GM23338 (cell line): ENCODE results near the gene LRTM2.

ENCODE experiments used
- CREB1 ChIP-seq: fragments of 250-450 bp; sonication (Bioruptor Pico); IDR thresholded peaks from 2 replicates; pipeline ENCODE4 v1.5.0; 2020; ENCODE audit warnings: low read depth, mild to moderate bottlenecking, moderate library complexity
- EZH2 ChIP-seq: fragments of 200-600 bp; sonication (generic); IDR thresholded peaks from one replicate; pipeline ENCODE4 v1.8.0; 2017; ENCODE audit warnings: antibody characterized with exemption, mild to moderate bottlenecking, low read depth; ENCODE audit not compliant: unreplicated experiment
- NANOG ChIP-seq: IDR thresholded peaks from 2 replicates; pipeline ENCODE4 v1.6.1; 2016; ENCODE audit warnings: antibody characterized with exemption, borderline replicate concordance
- TF ChIP-seq, protein P1 (sequence below), 2 experiments: fragments of 200-600 bp in 1 of 2; sonication (generic) in 1 of 2; conservative IDR thresholded peaks; 2 replicates each; pipeline versions ENCODE4 v1.5.1 to v1.6.1; 2016 to 2017; ENCODE audit warnings: antibody characterized with exemption in 2 of 2, low read depth in 2 of 2, mild to moderate bottlenecking in 2 of 2, moderate library complexity in 1 of 2
- TF ChIP-seq, protein P2 (sequence below): IDR thresholded peaks from one replicate; pipeline ENCODE4 v1.6.1; 2018; ENCODE audit warnings: antibody characterized with exemption; ENCODE audit not compliant: unreplicated experiment

DNA sequence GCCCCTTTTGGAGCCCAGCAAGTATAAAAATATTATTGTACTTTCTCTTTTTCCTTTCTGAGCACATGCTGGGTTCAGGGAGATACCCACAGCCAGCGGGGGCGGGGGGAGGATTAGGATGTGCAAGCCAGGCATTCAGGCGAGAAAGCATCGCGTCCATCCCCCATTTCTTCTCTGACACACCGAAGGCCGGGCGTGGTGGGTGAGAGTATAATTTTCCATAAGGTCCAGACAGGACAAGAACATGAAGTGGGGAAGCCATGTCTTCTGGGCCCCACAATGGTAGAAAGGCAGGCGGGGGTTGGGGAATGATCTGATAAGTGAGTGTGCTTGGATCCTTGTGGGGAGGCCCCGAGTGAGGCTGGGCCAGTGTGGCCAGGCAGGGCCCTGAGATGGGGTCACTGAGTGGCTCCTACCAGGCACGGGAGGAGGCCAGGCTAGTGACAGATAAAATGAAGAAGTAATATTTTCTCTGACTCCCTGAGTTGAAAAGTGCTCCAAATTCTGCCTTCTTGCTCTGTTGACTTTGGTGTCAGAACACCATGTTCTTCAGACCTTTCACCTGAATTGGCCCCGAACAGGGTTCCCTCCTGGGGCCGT lies 10.7 kb upstream of the LRTM2 start:
- no peak for TF ChIP-seq CREB1 (CRISPR knock-in tag)
- no peak for TF ChIP-seq EZH2
- TF ChIP-seq, protein P1, sequence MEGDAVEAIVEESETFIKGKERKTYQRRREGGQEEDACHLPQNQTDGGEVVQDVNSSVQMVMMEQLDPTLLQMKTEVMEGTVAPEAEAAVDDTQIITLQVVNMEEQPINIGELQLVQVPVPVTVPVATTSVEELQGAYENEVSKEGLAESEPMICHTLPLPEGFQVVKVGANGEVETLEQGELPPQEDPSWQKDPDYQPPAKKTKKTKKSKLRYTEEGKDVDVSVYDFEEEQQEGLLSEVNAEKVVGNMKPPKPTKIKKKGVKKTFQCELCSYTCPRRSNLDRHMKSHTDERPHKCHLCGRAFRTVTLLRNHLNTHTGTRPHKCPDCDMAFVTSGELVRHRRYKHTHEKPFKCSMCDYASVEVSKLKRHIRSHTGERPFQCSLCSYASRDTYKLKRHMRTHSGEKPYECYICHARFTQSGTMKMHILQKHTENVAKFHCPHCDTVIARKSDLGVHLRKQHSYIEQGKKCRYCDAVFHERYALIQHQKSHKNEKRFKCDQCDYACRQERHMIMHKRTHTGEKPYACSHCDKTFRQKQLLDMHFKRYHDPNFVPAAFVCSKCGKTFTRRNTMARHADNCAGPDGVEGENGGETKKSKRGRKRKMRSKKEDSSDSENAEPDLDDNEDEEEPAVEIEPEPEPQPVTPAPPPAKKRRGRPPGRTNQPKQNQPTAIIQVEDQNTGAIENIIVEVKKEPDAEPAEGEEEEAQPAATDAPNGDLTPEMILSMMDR (conservative IDR thresholded peaks at IDR 0.05; ENCODE audit: low read depth in 2 of 2): no peak
- TF ChIP-seq, protein P2, sequence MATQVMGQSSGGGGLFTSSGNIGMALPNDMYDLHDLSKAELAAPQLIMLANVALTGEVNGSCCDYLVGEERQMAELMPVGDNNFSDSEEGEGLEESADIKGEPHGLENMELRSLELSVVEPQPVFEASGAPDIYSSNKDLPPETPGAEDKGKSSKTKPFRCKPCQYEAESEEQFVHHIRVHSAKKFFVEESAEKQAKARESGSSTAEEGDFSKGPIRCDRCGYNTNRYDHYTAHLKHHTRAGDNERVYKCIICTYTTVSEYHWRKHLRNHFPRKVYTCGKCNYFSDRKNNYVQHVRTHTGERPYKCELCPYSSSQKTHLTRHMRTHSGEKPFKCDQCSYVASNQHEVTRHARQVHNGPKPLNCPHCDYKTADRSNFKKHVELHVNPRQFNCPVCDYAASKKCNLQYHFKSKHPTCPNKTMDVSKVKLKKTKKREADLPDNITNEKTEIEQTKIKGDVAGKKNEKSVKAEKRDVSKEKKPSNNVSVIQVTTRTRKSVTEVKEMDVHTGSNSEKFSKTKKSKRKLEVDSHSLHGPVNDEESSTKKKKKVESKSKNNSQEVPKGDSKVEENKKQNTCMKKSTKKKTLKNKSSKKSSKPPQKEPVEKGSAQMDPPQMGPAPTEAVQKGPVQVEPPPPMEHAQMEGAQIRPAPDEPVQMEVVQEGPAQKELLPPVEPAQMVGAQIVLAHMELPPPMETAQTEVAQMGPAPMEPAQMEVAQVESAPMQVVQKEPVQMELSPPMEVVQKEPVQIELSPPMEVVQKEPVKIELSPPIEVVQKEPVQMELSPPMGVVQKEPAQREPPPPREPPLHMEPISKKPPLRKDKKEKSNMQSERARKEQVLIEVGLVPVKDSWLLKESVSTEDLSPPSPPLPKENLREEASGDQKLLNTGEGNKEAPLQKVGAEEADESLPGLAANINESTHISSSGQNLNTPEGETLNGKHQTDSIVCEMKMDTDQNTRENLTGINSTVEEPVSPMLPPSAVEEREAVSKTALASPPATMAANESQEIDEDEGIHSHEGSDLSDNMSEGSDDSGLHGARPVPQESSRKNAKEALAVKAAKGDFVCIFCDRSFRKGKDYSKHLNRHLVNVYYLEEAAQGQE: no peak
- no peak for TF ChIP-seq NANOG
